Endothelial cell of umbilical vein (primary cell): ENCODE measurements around the gene EPS8L2.

ENCODE experiments used
- CTCF ChIP-seq, 2 donors: IDR thresholded peaks; 1 replicate in 1 of 2; 2 replicates in 1 of 2; pipeline ENCODE4 v1.5.1; 2011; ENCODE audit warnings: low read length in 2 of 2, mild to moderate bottlenecking in 2 of 2, moderate library complexity in 2 of 2, control low read depth in 1 of 2, inconsistent platforms in 1 of 2, low read depth in 1 of 2; ENCODE audit not compliant: insufficient read depth in 1 of 2; ENCODE audit errors: extremely low read depth in 1 of 2
- EZH2 ChIP-seq: IDR thresholded peaks from 2 replicates; pipeline ENCODE4 v1.6.1; 2012; ENCODE audit warnings: borderline replicate concordance, low read depth, mild to moderate bottlenecking, moderate library complexity, low read length, inconsistent platforms; ENCODE audit not compliant: severe bottlenecking
- FOS ChIP-seq: IDR thresholded peaks from 2 replicates; pipeline ENCODE4 v1.6.1; 2011; ENCODE audit warnings: mild to moderate bottlenecking, low read length, moderate library complexity, borderline replicate concordance; ENCODE audit not compliant: insufficient read depth
- JUN ChIP-seq: IDR thresholded peaks from 2 replicates; pipeline ENCODE4 v1.6.1; 2011; ENCODE audit warnings: borderline replicate concordance, low read depth; ENCODE audit not compliant: insufficient read length, insufficient read depth
- POLR2A ChIP-seq: IDR thresholded peaks from 2 replicates; pipeline ENCODE4 v1.6.1; 2012; ENCODE audit warnings: low read depth, mild to moderate bottlenecking, control low read depth, low read length
- POLR2AphosphoS5 ChIP-seq: IDR thresholded peaks from 2 replicates; pipeline ENCODE4 v1.6.1; 2012; ENCODE audit warnings: low read depth, mild to moderate bottlenecking, control low read depth, low read length, moderate library complexity; ENCODE audit not compliant: insufficient read depth

GRCh38 chr11:714436-714835 is 8.4 kb downstream of the EPS8L2 start:
- no peak for TF ChIP-seq CTCF (IDR thresholded peaks at IDR 0.05; ENCODE audit: extremely low read depth in 1 of 2, insufficient read depth in 1 of 2, low read depth in 1 of 2, low read length in 2 of 2)
- no peak for TF ChIP-seq POLR2AphosphoS5
- TF ChIP-seq JUN, result no peak
- TF ChIP-seq EZH2, result no peak
- TF ChIP-seq FOS, result no peak
- TF ChIP-seq POLR2A, result no peak
